Smooth muscle cell (in vitro differentiated cells): Measurements from ENCODE around the gene PEX11G. TPM values are rescaled to one million over a fixed set of nuclear protein-coding genes. Genes with fewer than 3 reads are reported as not detected.

Source experiments
- DNase-seq: peaks from one replicate; lab custom pipeline; 2025; ENCODE audit not compliant: unreplicated experiment; lab: John Stamatoyannopoulos, UW
- H2AFZ ChIP-seq: fragments of 200-600 bp; sonication (generic); 2 replicates; pipeline ENCODE4 v1.6.0; 2016; ENCODE audit warnings: antibody characterized with exemption, low read depth, mild to moderate bottlenecking
- H3F3A ChIP-seq: fragments of 200-600 bp; sonication (generic); 2 replicates; pipeline ENCODE4 v1.6.0; 2017; ENCODE audit warnings: antibody characterized with exemption, low read depth
- H3K27ac ChIP-seq: fragments of 200-600 bp; sonication (generic); 2 replicates; pipeline ENCODE4 v1.5.1; 2016; ENCODE audit warnings: low read depth, mild to moderate bottlenecking
- H3K27me3 ChIP-seq: fragments of 200-600 bp; sonication (generic); 2 replicates; pipeline ENCODE4 v1.6.1; 2016; ENCODE audit warnings: low read depth, mild to moderate bottlenecking
- H3K36me3 ChIP-seq: fragments of 200-600 bp; sonication (generic); 2 replicates; pipeline ENCODE4 v1.5.1; 2016; ENCODE audit warnings: low read depth
- H3K4me1 ChIP-seq: fragments of 200-600 bp; sonication (generic); 2 replicates; pipeline ENCODE4 v1.5.1; 2016; ENCODE audit warnings: low read depth
- H3K4me2 ChIP-seq: fragments of 200-600 bp; sonication (generic); 2 replicates; pipeline ENCODE4 v1.6.0; 2016; ENCODE audit warnings: mild to moderate bottlenecking
- H3K4me3 ChIP-seq: fragments of 200-600 bp; sonication (generic); 2 replicates; pipeline ENCODE4 v1.5.1; 2016; ENCODE audit warnings: mild to moderate bottlenecking
- H3K79me2 ChIP-seq: fragments of 200-600 bp; sonication (generic); 2 replicates; pipeline ENCODE4 v1.6.0; 2016; ENCODE audit warnings: low read depth, mild to moderate bottlenecking
- H3K9ac ChIP-seq: fragments of 200-600 bp; sonication (generic); 2 replicates; pipeline ENCODE4 v1.6.0; 2016; ENCODE audit warnings: low read depth
- H3K9me3 ChIP-seq: fragments of 200-600 bp; sonication (generic); replicated peaks from 2 replicates; pipeline ENCODE4 v1.5.1; 2016; ENCODE audit warnings: low read depth
- H4K20me1 ChIP-seq: fragments of 200-600 bp; sonication (generic); 2 replicates; pipeline ENCODE4 v1.6.0; 2016; ENCODE audit warnings: low read depth
- CTCF ChIP-seq: fragments of 200-600 bp; sonication (generic); IDR thresholded peaks from 2 replicates; pipeline ENCODE4 v1.5.1; 2017; ENCODE audit warnings: borderline replicate concordance, mild to moderate bottlenecking, antibody characterized with exemption; ENCODE audit not compliant: insufficient read depth, poor library complexity, severe bottlenecking
- WGBS: methylation state at CpG from one replicate; pipeline ENCODE4 v1.1.7; 2016; ENCODE audit warnings: low lambda C conversion rate; 5-methylcytosine and 5-hydroxymethylcytosine counted together
- polyA plus RNA-seq: library from polyadenylated mRNA; unstranded; fragments of >200 nt; fragmentation: Nextera tagmentation; extraction: Ambion mirVana; gene quantifications from 2 replicates; pipeline ENCODE4 v1.2.1, GENCODE V29; 2016
- total RNA-seq: library from RNA; depleted of rRNA; stranded (reverse); fragments of >200 nt; gene quantifications from 2 replicates; pipeline ENCODE4 v1.2.3, GENCODE V29; 2014

Gene PEX11G
- total and polyA plus RNA-seq, 2 experiments from 2014 or later = 4.3 TPM; not detected in 1

GRCh38 chr19:7476241-7476640 is 12.6 kb downstream of the PEX11G start:
- H3K79me2 ChIP-seq = no peaks in the 10 kb centered on the region
- no peak overlapping the region for H3K4me2 ChIP-seq
- no peaks in the 10 kb centered on the region for H3F3A ChIP-seq
- H3K9me3 ChIP-seq = no peaks in the 10 kb centered on the region
- H3K4me1 ChIP-seq = peaks cover 5% of the 10 kb centered on the region
- H3K9ac ChIP-seq = no peak overlapping the region
- no peak overlapping the region for H3K4me3 ChIP-seq
- H3K36me3 ChIP-seq = no peaks in the 10 kb centered on the region
- H2AFZ ChIP-seq = no peak overlapping the region
- no peaks in the 10 kb centered on the region for H4K20me1 ChIP-seq
- WGBS = 92% methylated on average over 7 of the region's 7 CpGs
- no peak for DNase-seq
- H3K27me3 ChIP-seq = no peaks in the 10 kb centered on the region
- no peak for TF ChIP-seq CTCF
- H3K27ac ChIP-seq = no peak overlapping the region

- no peaks in the 10 kb centered on the region for H3K27me3 ChIP-seq
- H3K9me3 ChIP-seq = no peaks in the 10 kb centered on the region
- H3K27ac ChIP-seq = no peak overlapping the region
- H3K36me3 ChIP-seq = no peaks in the 10 kb centered on the region
- H3F3A ChIP-seq = no peaks in the 10 kb centered on the region
- DNase-seq = no peak
- H3K4me1 ChIP-seq = peaks cover 5% of the 10 kb centered on the region
- H3K79me2 ChIP-seq = no peaks in the 10 kb centered on the region
- no peak for TF ChIP-seq CTCF
- H3K4me3 ChIP-seq = no peak overlapping the region
- H4K20me1 ChIP-seq = no peaks in the 10 kb centered on the region
- H3K4me2 ChIP-seq = no peak overlapping the region
- WGBS = 98% methylated on average over 5 of the region's 6 CpGs
- H3K9ac ChIP-seq = no peak overlapping the region
- H2AFZ ChIP-seq = no peak overlapping the region
These were observed 13.2 kb downstream of the PEX11G start for GRCh38 chr19:7475665-7476064.

- Histone ChIP-seq H3K36me3 (no peaks in the 10 kb centered on the region), H3K9ac (no peak overlapping the region), H3K4me2 (no peak overlapping the region), H3K9me3 (no peaks in the 10 kb centered on the region), H3F3A (no peaks in the 10 kb centered on the region), H3K4me1 (no peaks in the 10 kb centered on the region), H3K27me3 (no peaks in the 10 kb centered on the region), H3K79me2 (no peaks in the 10 kb centered on the region), H4K20me1 (no peaks in the 10 kb centered on the region), H3K4me3 (no peak overlapping the region), H3K27ac (no peak overlapping the region), H2AFZ (no peak overlapping the region)
- TF ChIP-seq CTCF = no peak
- 92% methylated on average over 42 of the region's 42 CpGs for WGBS
- no peak for DNase-seq
These were observed 16.9 kb downstream of the PEX11G start for GRCh38 chr19:7471696-7472615.
